Gastrocnemius medialis (tissue), 4 donors: ENCODE measurements around the gene ITGAE. TPM values are rescaled to one million over a fixed set of nuclear protein-coding genes. Genes with fewer than 3 reads are reported as not detected.

Experiments used
- ATAC-seq, 2 donors: fragments of 150-250 bp; one replicate each; pipeline ENCODE4 v1.9.1; 2016
- DNase-seq, 2 donors: peaks; one replicate each; pipeline ENCODE4 v3.0.0-alpha.2; 2019
- H3K27ac ChIP-seq, 4 donors: fragments of 200-600 bp; sonication (generic); 1 replicate in 1 of 4; 2 replicates in 3 of 4; pipeline ENCODE4 v1.5.1; 2016 to 2018; ENCODE audit warnings: mild to moderate bottlenecking in 2 of 4, moderate library complexity in 1 of 4
- H3K27me3 ChIP-seq, 3 donors: fragments of 200-600 bp; sonication (generic) in 2 of 3; 1 replicate in 1 of 3; 2 replicates in 2 of 3; pipeline versions ENCODE4 v1.5.1 to v1.6.0; 2016 to 2019; ENCODE audit warnings: mild to moderate bottlenecking in 1 of 3, moderate library complexity in 1 of 3
- H3K36me3 ChIP-seq, 2 donors: fragments of 200-600 bp; sonication (generic) in 1 of 2; one replicate each; pipeline ENCODE4 v1.5.1; 2017 to 2018
- H3K4me1 ChIP-seq, 2 donors: fragments of 200-600 bp; sonication (generic) in 1 of 2; one replicate each; pipeline ENCODE4 v1.5.1; 2016 to 2017; ENCODE audit warnings: mild to moderate bottlenecking in 2 of 2
- H3K4me3 ChIP-seq, 4 donors: fragments of 200-600 bp; sonication (generic) in 3 of 4; 1 replicate in 1 of 4; 2 replicates in 3 of 4; pipeline ENCODE4 v1.5.1; 2016 to 2019; ENCODE audit warnings: mild to moderate bottlenecking in 2 of 4
- H3K9me3 ChIP-seq, 3 donors: fragments of 200-600 bp; sonication (generic) in 2 of 3; 1 replicate in 1 of 3; 2 replicates in 2 of 3; pipeline ENCODE4 v1.5.1; 2016 to 2019
- CTCF ChIP-seq, 5 experiments: fragments of 450-650 bp in 3 of 5; fragments of 200-600 bp in 2 of 5; sonication (generic) in 2 of 5; IDR thresholded peaks in 4 of 5; conservative IDR thresholded peaks in 1 of 5; 1 replicate in 4 of 5; 2 replicates in 1 of 5; pipeline ENCODE4 v1.5.1; 2016 to 2019; ENCODE audit warnings: antibody characterized with exemption in 5 of 5, mild to moderate bottlenecking in 3 of 5, moderate library complexity in 3 of 5
- POLR2A ChIP-seq, 2 donors: fragments of 450-650 bp; IDR thresholded peaks; one replicate each; pipeline ENCODE4 v1.6.1; 2017; ENCODE audit warnings: antibody characterized with exemption in 2 of 2, mild to moderate bottlenecking in 2 of 2, moderate library complexity in 2 of 2
- in situ Hi-C, 4 donors: fragments of 200-750 bp; cut with MboI; loops; one replicate each; pipeline versions ENCODE4 v1.15.0 to v1.8.0; 2017; ENCODE audit warnings: low sequenced_read_pairs in 4 of 4
- intact Hi-C: fragments of 100-400 bp; cut with DNase I; formaldehyde crosslinking; loops from one replicate; pipeline ENCODE4 v1.15.1; 2023; ENCODE audit warnings: low total_unique reads
- total RNA-seq, 4 donors: library from RNA; depleted of rRNA; stranded (reverse); fragments of >200 nt; gene quantifications; one replicate each; pipeline versions ENCODE4 v1.1.0 to v1.2.3, GENCODE V29; 2016

Gene ITGAE
- total RNA-seq, 4 donors from 2014 or later, result 10.8 to 25.0 (median 23.5) TPM

DNA sequence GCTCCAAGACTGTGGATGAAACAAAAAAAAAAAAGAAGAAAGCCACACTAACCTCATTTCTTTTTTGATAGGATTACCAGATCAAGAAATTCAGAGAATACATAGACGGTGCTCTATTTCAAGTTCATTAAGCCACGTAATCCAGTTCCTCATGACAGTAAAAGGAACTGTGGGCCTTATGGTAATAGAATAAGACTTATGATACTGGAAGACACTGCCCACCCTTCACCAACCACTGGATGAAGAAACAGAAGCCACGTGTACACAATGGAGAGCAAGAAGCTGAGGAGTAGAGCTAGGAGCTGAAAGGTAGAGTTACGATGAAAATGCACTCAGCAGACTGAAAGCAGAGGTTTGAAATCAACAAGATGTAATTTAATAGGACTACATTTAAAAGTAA lies 33.8 kb upstream of the ITGAE start:
- H3K27ac ChIP-seq, result peak overlapping the region; percentile 73 to 75 (median 74)
- in situ Hi-C loops, result no loop called here
- ATAC-seq (no peak), DNase-seq (no peak)
- no peaks in the 10 kb centered on the region for H3K9me3 ChIP-seq
- H3K36me3 ChIP-seq, result peaks cover 0 to 28% of the 10 kb centered on the region in 2 donors
- intact Hi-C loops, result loop anchor here (10.0 kb wide), 1 partner anchor 240 kb away; no protein-coding TSS in a partner anchor
- H3K4me3 ChIP-seq, result no peak overlapping the region
- TF ChIP-seq POLR2A (IDR thresholded peaks at IDR 0.05), result no peak
- TF ChIP-seq CTCF (IDR thresholded peaks at IDR 0.05 in 4 of 5, conservative IDR thresholded peaks at IDR 0.05 in 1 of 5), result no peak
- peaks cover 21 to 26% of the 10 kb centered on the region in 2 donors for H3K4me1 ChIP-seq
- H3K27me3 ChIP-seq, result no peaks in the 10 kb centered on the region

GRCh38 chr17:3828852-3829232 lies 27.9 kb upstream of the ITGAE start:
- peak overlapping the region; percentile 80 to 86 (median 83) for H3K27ac ChIP-seq
- no peak for DNase-seq
- H3K36me3 ChIP-seq, result peaks cover 0 to 30% of the 10 kb centered on the region in 2 donors
- intact Hi-C loops (loop anchor here (1.0 to 5.0 kb wide), 2 partner anchors 92 to 147 kb away; no protein-coding TSS in a partner anchor), in situ Hi-C loops (loop anchor here in 1 of 4 donors (10.0 kb wide), 1 partner anchor 94 kb away; no protein-coding TSS in a partner anchor)
- no peak overlapping the region for H3K4me3 ChIP-seq
- H3K27me3 ChIP-seq, result no peaks in the 10 kb centered on the region
- TF ChIP-seq CTCF (IDR thresholded peaks at IDR 0.05 in 4 of 5, conservative IDR thresholded peaks at IDR 0.05 in 1 of 5) (no peak), POLR2A (IDR thresholded peaks at IDR 0.05) (peak in 1 of 2 donors; percentile 34)
- H3K9me3 ChIP-seq, result no peaks in the 10 kb centered on the region
- peaks cover 17 to 24% of the 10 kb centered on the region in 2 donors for H3K4me1 ChIP-seq
- ATAC-seq, result no peak

- H3K9me3 ChIP-seq, result no peaks in the 10 kb centered on the region
- intact Hi-C loops (loop anchor here (1.0 to 5.0 kb wide), 2 partner anchors 91 to 146 kb away; no protein-coding TSS in a partner anchor), in situ Hi-C loops (loop anchor here in 1 of 4 donors (10.0 kb wide), 1 partner anchor 94 kb away; no protein-coding TSS in a partner anchor)
- TF ChIP-seq POLR2A (IDR thresholded peaks at IDR 0.05), result no peak
- no peak for TF ChIP-seq CTCF (IDR thresholded peaks at IDR 0.05 in 4 of 5, conservative IDR thresholded peaks at IDR 0.05 in 1 of 5)
- H3K4me1 ChIP-seq, result peaks cover 17 to 24% of the 10 kb centered on the region in 2 donors
- DNase-seq (peak; percentile 60 to 76), ATAC-seq (peak; percentile 99)
- H3K4me3 ChIP-seq, result no peak overlapping the region
- no peaks in the 10 kb centered on the region for H3K27me3 ChIP-seq
- H3K27ac ChIP-seq, result peak overlapping the region; percentile 80 to 86 (median 83)
- H3K36me3 ChIP-seq, result peaks cover 0 to 32% of the 10 kb centered on the region in 2 donors
These were observed 27.3 kb upstream of the ITGAE start for GRCh38 chr17:3828151-3828851.

- ATAC-seq, result no peak
- DNase-seq, result peak in 1 of 2 donors; percentile 31
- in situ Hi-C loops (loop anchor here in 1 of 4 donors (10.0 kb wide), 1 partner anchor 92 kb away; no protein-coding TSS in a partner anchor), intact Hi-C loops (loop anchor here (5.0 kb wide), 1 partner anchor 145 kb away; no protein-coding TSS in a partner anchor)
- Histone ChIP-seq H3K36me3 (peaks cover 0 to 39% of the 10 kb centered on the region in 2 donors), H3K4me1 (peaks cover 17 to 24% of the 10 kb centered on the region in 2 donors), H3K9me3 (no peaks in the 10 kb centered on the region), H3K27ac (no peak overlapping the region), H3K27me3 (no peaks in the 10 kb centered on the region), H3K4me3 (no peak overlapping the region)
- TF ChIP-seq CTCF (IDR thresholded peaks at IDR 0.05 in 4 of 5, conservative IDR thresholded peaks at IDR 0.05 in 1 of 5), result peak in 4 of 5 experiments; percentile 17 to 49 (median 23)
- no peak for TF ChIP-seq POLR2A (IDR thresholded peaks at IDR 0.05)
These were observed 26.3 kb upstream of the ITGAE start for GRCh38 chr17:3827124-3827773.
